Adrenal gland (tissue), 5 donors: ENCODE data around the gene ABCA13.

Experiments
- CTCF ChIP-seq, 6 experiments: fragments of 450-650 bp in 4 of 6; fragments of 200-600 bp in 2 of 6; sonication (generic) in 1 of 6; IDR thresholded peaks; 1 replicate in 5 of 6; 2 replicates in 1 of 6; pipeline versions ENCODE4 v1.5.1 to v1.8.0; 2016 to 2021; ENCODE audit warnings: antibody characterized with exemption in 6 of 6, mild to moderate bottlenecking in 2 of 6, moderate library complexity in 1 of 6
- POLR2A ChIP-seq, 2 donors: fragments of 450-650 bp; IDR thresholded peaks; one replicate each; pipeline ENCODE4 v1.6.1; 2017; ENCODE audit warnings: antibody characterized with exemption in 2 of 2, mild to moderate bottlenecking in 2 of 2, moderate library complexity in 1 of 2
- donor health status: DM: no; HTN: no; CAD: no.

- TF ChIP-seq CTCF (IDR thresholded peaks at IDR 0.05) (no peak), POLR2A (IDR thresholded peaks at IDR 0.05) (no peak)
Observed at GRCh38 chr7:48426966-48427555, 255.8 kb downstream of the ABCA13 start.
